BLaER1 treated with 17β-estradiol and CSF1 and Interleukin-3, amounts not matched to agents 10 nM and 100 nM (cell line): ENCODE measurements around the gene SLC11A1.

ENCODE experiments used
- H3K27ac ChIP-seq, 11 experiments: shearing (Covaris generic); formaldehyde crosslinking; 2 replicates each; pipeline ENCODE4 v1.8.1; 2022
- H3K27me3 ChIP-seq, 11 experiments: shearing (Covaris generic); formaldehyde crosslinking; 2 replicates each; pipeline ENCODE4 v1.8.1; 2022
- H3K36me3 ChIP-seq, 11 experiments: shearing (Covaris generic); formaldehyde crosslinking; 2 replicates each; pipeline ENCODE4 v1.8.1; 2022
- H3K4me1 ChIP-seq, 10 experiments: shearing (Covaris generic); formaldehyde crosslinking; 2 replicates each; pipeline ENCODE4 v1.8.1; 2022
- H3K4me2 ChIP-seq, 11 experiments: shearing (Covaris generic); formaldehyde crosslinking; 2 replicates each; pipeline ENCODE4 v1.8.1; 2022
- H3K4me3 ChIP-seq, 10 experiments: shearing (Covaris generic); formaldehyde crosslinking; 2 replicates each; pipeline ENCODE4 v1.8.1; 2022
- H3K9ac ChIP-seq, 11 experiments: shearing (Covaris generic); formaldehyde crosslinking; 2 replicates each; pipeline ENCODE4 v1.8.1; 2022
- H3K9me3 ChIP-seq, 11 experiments: shearing (Covaris generic); formaldehyde crosslinking; replicated peaks in 1 of 11; 2 replicates each; pipeline ENCODE4 v1.8.1; 2022
- H4K20me1 ChIP-seq, 11 experiments: shearing (Covaris generic); formaldehyde crosslinking; 2 replicates each; pipeline ENCODE4 v1.8.1; 2022
- Cebpa-rat ChIP-seq, 11 experiments: shearing (Covaris generic); IDR thresholded peaks; 2 replicates each; pipeline ENCODE4 v1.8.1; 2022

Gene SLC11A1

GRCh38 chr2:218434456-218434855, 52.4 kb downstream of the SLC11A1 start:
- Histone ChIP-seq H3K4me3 (no peak overlapping the region), H3K9me3 (no peaks in the 10 kb centered on the region), H3K27me3 (no peaks in the 10 kb centered on the region), H3K4me2 (no peak overlapping the region), H3K27ac (no peak overlapping the region), H3K4me1 (peaks cover 7 to 21% (median 13%) of the 10 kb centered on the region in 10 experiments), H3K9ac (no peak overlapping the region), H4K20me1 (no peaks in the 10 kb centered on the region), H3K36me3 (no peaks in the 10 kb centered on the region)
- no peak for TF ChIP-seq Cebpa-rat (IDR thresholded peaks at IDR 0.05)

DNA sequence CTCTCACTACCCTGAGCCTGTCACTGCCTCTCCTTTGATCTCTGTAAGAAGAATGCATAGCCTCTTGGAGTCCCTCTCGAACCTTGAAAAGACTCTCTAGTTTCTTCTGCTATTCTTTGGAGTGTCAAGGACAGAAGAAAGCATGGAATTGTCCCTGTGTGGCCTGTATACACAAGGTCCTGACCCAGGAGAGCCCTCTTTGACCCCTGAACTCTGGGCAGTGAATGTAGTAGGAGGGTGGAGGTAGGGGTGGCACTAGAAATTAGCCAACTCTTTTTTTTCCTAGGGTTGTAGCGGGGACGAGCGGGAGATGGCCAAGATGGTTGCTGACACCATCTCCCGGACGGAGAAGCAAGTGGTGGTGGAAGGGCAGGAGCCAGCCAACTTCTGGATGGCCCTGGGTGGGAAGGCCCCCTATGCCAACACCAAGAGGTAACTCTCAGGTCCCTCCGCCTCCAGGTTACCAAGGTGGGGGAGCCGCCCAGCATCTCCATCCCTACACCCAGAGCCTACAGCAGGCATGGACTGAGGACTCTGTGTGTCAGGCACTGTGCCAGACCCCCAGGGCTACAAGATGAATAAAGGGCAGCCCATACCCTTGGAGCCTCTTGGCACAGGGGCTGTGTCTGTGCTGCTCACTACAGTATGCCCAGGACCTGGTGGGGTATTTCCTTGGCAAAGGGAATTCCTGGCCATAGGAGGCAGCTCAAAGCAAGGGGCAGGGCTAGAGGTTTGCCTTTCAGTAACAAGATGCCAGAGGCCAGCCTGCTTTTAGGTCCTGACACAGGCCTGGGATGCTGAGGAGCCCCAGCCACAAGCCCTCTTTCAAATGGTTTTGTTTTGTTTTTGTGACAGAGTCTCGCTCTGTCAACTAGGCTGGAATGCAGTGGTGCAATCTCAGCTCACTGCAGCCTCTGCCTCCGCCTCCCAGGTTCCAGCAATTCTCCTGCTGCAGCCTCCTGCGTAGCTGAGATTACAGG, 53.2 kb downstream of the SLC11A1 start:
- Histone ChIP-seq H3K9ac (no peak overlapping the region), H3K4me3 (no peak overlapping the region), H3K36me3 (no peaks in the 10 kb centered on the region), H3K4me1 (peaks cover 7 to 22% (median 13%) of the 10 kb centered on the region in 10 experiments), H4K20me1 (no peaks in the 10 kb centered on the region), H3K27ac (no peak overlapping the region), H3K27me3 (no peaks in the 10 kb centered on the region), H3K4me2 (no peak overlapping the region), H3K9me3 (no peaks in the 10 kb centered on the region)
- TF ChIP-seq Cebpa-rat (IDR thresholded peaks at IDR 0.05): no peak

GRCh38 chr2:218436992-218437391, 54.9 kb downstream of the SLC11A1 start:
- Histone ChIP-seq H3K27ac (no peak overlapping the region), H3K4me1 (peaks cover 7 to 22% (median 13%) of the 10 kb centered on the region in 10 experiments), H3K4me3 (no peak overlapping the region), H3K27me3 (no peaks in the 10 kb centered on the region), H3K9me3 (no peaks in the 10 kb centered on the region), H3K36me3 (no peaks in the 10 kb centered on the region), H3K4me2 (no peak overlapping the region), H3K9ac (no peak overlapping the region), H4K20me1 (no peaks in the 10 kb centered on the region)
- no peak for TF ChIP-seq Cebpa-rat (IDR thresholded peaks at IDR 0.05)

DNA sequence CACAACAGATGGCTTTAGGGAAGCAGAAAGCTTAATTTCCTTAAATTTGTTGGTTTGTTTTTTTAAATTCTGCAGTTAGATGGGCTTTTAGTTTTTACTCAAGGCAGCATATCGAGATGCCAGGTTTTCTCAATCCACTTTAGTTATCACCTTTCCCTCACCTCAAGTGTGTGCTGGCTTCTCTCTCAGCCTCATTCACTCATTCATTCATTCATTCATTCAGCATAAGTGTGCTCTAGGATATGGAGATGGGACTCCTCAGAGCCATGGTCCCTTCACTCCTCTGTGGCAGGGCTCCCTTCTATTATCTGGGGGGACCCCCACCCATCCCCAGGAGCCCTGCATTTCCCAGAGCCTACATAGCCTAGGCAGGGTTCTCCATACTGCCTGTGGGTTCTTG, 55.9 kb downstream of the SLC11A1 start:
- TF ChIP-seq Cebpa-rat (IDR thresholded peaks at IDR 0.05): no peak
- Histone ChIP-seq H3K27ac (no peak overlapping the region), H3K4me3 (no peak overlapping the region), H3K27me3 (no peaks in the 10 kb centered on the region), H3K9ac (no peak overlapping the region), H4K20me1 (no peaks in the 10 kb centered on the region), H3K9me3 (no peaks in the 10 kb centered on the region), H3K4me1 (peaks cover 7 to 22% (median 13%) of the 10 kb centered on the region in 10 experiments), H3K4me2 (peak overlapping the region in 8 of 11 experiments; percentile 4 to 77 (median 50); a peak in 12 of 22 replicates), H3K36me3 (no peaks in the 10 kb centered on the region)

- TF ChIP-seq Cebpa-rat (IDR thresholded peaks at IDR 0.05): no peak
- Histone ChIP-seq H3K9ac (no peak overlapping the region), H3K9me3 (no peaks in the 10 kb centered on the region), H3K4me3 (no peak overlapping the region), H3K27ac (no peak overlapping the region), H4K20me1 (no peaks in the 10 kb centered on the region), H3K4me2 (peak overlapping the region; percentile 4 to 77 (median 49); a peak in 16 of 22 replicates), H3K27me3 (no peaks in the 10 kb centered on the region), H3K36me3 (no peaks in the 10 kb centered on the region), H3K4me1 (peaks cover 7 to 22% (median 13%) of the 10 kb centered on the region in 10 experiments)
These were observed 56.5 kb downstream of the SLC11A1 start for GRCh38 chr2:218438596-218438995.

- H3K9me3 ChIP-seq: no peaks in the 10 kb centered on the region
- no peak for TF ChIP-seq Cebpa-rat (IDR thresholded peaks at IDR 0.05)
- no peak overlapping the region for H3K9ac ChIP-seq
- no peak overlapping the region for H3K27ac ChIP-seq
- H3K4me2 ChIP-seq: no peak overlapping the region
- no peaks in the 10 kb centered on the region for H3K27me3 ChIP-seq
- H4K20me1 ChIP-seq: no peaks in the 10 kb centered on the region
- peaks cover 15 to 52% (median 34%) of the 10 kb centered on the region in 11 experiments; a peak in 21 of 22 replicates for H3K36me3 ChIP-seq
- H3K4me3 ChIP-seq: no peak overlapping the region
- H3K4me1 ChIP-seq: peaks cover 0 to 12% (median 7%) of the 10 kb centered on the region in 10 experiments; a peak in 10 of 20 replicates
These were observed 62.8 kb downstream of the SLC11A1 start for GRCh38 chr2:218444692-218445357.

- no peak for TF ChIP-seq Cebpa-rat (IDR thresholded peaks at IDR 0.05)
- no peak overlapping the region for H3K4me3 ChIP-seq
- H4K20me1 ChIP-seq: no peaks in the 10 kb centered on the region
- peaks cover 21 to 59% (median 42%) of the 10 kb centered on the region in 11 experiments for H3K36me3 ChIP-seq
- H3K27me3 ChIP-seq: no peaks in the 10 kb centered on the region
- H3K4me2 ChIP-seq: no peak overlapping the region
- no peaks in the 10 kb centered on the region for H3K9me3 ChIP-seq
- H3K9ac ChIP-seq: no peak overlapping the region
- H3K27ac ChIP-seq: no peak overlapping the region
- peaks cover 0 to 12% (median 7%) of the 10 kb centered on the region in 10 experiments; a peak in 10 of 20 replicates for H3K4me1 ChIP-seq
These were observed 63.5 kb downstream of the SLC11A1 start for GRCh38 chr2:218445602-218446001.
